ENCODE data around the gene C2CD2.

C2CD2 gene

GRCh38 chr21:41913230-41913629, 40.6 kb downstream of the C2CD2 start:
- no peak for DNase-seq (ENCODE audit: low read depth)

DNA sequence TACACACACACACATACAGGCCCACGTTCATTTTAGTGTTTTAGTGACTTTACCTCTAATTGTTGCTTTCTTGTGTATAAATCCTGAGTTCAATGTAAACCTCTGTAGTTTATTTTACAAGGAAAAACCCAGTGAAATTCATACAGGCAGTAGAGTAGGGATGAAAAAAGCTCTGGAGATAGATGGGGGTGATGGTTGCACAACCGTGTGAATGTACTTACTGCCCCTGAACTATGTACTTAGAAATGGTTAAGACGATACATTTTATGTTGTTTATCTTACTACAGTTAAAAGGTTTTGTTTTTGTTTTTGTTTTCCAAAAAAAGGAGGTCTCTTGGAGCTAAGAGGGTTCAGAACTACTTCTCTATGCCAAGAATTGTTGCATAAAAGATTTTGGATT, 45.0 kb downstream of the C2CD2 start:
- DNase-seq (ENCODE audit: low read depth), result no peak

- no peak for DNase-seq (ENCODE audit: low read depth)
Observed at GRCh38 chr21:41907496-41908258, 46.1 kb downstream of the C2CD2 start.

- no peak for DNase-seq (ENCODE audit: low read depth)
Observed at GRCh38 chr21:41906770-41907169, 47.0 kb downstream of the C2CD2 start.

DNA sequence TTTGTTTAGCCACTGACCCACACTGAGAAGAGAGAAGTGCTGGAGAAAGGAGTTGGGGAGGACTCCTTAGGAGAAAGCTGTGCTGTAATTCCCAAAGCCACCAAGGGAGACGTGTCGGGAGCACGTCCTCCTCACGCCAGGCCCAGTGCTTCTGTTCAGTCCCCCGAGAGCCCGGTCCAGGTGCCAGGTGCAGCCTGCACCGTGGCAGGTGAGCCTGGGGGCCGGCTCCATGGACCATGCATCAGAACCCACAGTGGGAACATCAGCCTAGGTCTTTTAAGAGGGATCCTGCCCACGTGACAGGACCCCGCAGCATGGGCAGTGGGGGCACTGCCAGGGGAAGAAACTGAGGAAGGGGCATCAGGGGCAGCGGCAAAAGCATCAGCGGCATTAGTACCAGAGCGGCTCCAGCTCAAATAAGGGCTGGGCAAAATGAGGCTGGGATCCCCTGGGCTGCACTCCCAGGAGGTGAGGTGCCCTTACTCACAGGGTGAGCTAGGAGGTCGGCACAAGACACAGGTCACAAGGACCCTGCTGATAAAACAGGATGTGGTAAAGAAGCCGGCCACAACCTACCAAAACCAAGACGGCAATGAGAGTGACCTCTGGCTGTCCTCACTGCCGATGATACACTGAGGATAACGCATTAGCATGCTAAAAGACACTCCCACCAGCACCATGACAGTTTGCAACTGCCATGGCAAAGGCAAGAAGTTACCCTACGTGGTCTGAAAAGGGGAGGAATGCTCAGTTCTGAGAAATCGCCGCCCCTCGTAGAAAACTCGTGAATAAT, 50.1 kb downstream of the C2CD2 start:
- DNase-seq (ENCODE audit: low read depth), result no peak

GRCh38 chr21:41902946-41903345, 50.9 kb downstream of the C2CD2 start:
- DNase-seq (ENCODE audit: low read depth), result no peak

GRCh38 chr21:41901782-41902181, 52.0 kb downstream of the C2CD2 start:
- no peak for DNase-seq (ENCODE audit: low read depth)

GRCh38 chr21:41901099-41901498, 52.7 kb downstream of the C2CD2 start:
- no peak for DNase-seq (ENCODE audit: low read depth)

- no peak for DNase-seq (ENCODE audit: low read depth)
Observed at GRCh38 chr21:41900401-41900800, 53.4 kb downstream of the C2CD2 start.

DNA sequence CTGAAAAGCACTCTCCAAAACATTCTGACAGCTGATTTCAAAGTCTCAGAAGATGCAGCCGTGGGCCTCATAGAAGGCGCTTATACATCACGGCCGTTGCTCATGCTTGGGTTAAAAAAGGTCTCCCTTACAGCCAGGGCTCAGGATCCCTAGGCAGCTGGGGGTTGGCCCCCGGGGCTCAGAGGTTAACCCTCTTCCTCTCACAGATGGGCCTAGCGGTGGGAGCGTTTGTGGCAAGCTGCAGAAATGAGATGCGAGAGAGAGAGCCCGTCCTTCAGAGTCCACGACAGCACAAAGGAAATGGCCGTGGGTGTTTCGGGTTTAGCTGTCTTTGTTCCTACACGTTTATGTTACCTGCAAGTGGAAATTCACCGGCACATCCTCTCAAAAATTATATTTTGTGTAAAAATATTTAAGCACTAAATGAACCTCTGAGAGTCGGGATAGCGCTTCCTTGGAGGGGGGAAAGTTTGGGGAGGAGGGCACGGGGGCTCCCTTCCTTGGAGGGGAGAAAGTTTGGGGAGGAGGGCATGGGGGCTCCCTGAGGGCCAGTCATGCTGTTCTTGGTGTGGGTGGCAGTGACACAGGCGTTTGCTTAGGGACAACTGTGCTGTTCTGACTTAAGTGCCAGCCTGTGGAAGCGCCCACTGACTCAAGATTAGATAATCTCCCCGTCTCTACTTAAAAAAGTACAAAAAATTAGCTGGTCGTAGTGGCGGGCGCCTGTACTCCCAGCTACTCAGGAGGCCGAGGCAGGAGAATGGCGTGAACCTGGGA, 54.2 kb downstream of the C2CD2 start:
- peak; percentile 38 for DNase-seq (ENCODE audit: low read depth)

- DNase-seq (ENCODE audit: low read depth), result no peak
Observed at GRCh38 chr21:41898998-41899397, 54.8 kb downstream of the C2CD2 start.

GRCh38 chr21:41897700-41898099, 56.1 kb downstream of the C2CD2 start:
- no peak for DNase-seq (ENCODE audit: low read depth)

- no peak for DNase-seq (ENCODE audit: low read depth)
Observed at GRCh38 chr21:41897047-41897669, 56.7 kb downstream of the C2CD2 start.

DNA sequence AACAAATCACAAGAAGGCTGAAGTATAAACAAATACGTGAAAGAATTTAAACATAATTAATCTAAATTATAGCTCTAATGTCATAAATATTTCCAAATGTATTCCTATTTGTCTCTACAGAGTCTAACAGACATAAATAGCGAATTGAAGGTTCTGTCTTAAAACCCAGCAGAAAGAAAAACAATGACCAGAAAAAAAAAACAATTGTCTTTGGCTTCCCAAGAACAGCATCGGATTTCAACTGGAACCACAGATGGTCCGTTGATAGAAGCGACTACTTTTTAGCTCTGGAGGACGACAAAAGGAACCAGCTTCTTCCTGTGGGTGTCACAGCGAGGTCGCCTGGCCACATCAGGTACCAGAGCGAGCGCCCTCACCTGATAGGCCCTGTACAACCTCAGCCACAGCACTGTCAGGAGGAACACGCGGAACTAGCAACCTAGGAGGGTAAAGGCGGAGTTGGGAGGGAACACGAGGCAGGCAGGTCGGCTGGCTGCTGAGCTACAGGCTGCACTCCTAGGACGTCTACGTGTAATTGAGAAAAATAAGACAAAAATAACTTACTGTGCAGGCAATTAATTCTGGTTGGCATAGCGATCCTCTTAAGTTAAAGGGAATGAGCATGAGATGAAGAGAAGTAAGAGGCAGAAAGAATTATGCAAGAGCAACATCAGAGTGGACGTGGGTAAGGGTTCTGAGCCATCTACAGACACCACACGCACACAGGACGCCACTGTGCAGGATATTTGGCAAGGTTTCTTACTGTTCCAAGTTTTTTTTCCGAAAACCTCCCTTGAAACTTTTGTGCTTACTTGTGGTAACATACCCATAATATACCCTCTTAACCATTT, 58.0 kb downstream of the C2CD2 start:
- no peak for DNase-seq (ENCODE audit: low read depth)

DNA sequence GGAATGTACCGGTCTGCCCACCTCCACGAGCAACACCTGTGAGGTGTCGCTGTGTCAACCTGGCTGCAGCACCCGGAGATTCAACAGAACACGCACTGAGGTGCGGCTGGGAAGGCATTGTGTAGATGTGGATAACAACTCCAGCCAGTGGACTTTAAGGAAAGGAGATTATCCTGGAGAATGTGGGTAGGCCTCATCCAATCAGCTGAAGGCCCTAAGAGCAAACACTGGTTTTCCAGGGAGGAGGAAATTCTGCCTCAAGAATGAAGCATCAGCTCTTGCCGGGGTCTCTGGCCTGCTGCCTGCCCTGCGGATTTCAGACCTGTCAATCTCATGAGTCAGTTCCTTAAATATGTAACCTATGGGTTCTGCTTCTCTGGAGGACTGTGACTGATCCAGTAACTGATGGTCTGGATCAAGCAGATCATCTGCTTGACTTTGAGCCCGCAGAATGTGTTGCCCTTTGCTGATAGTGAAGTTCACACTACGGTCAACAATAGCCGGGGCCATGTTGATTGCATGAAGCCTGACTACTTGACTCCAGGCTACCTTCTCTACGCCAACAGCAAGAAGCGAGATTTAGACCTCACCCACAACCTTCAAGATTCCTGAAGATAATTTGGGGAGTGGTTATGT, 58.8 kb downstream of the C2CD2 start:
- no peak for DNase-seq (ENCODE audit: low read depth)

DNA sequence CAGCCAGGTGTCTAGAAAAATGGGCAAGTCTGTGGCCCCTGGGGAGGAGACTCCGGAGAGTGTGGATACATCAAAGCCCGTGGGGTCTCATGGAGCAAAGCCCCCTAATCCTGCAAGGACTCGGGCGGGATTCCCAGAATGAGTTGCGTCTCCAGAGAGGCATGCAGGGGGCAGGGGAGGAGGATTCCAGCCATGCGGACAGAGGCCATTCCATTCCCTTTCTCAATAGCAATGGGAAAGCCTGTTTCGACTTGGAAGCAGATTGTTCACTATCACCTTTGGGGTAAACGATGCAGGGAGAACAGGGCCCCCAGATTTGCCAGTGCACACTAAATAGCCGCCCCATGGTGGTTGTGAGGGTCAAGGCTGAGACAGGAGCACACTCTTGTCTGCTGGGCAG, 59.3 kb downstream of the C2CD2 start:
- DNase-seq (ENCODE audit: low read depth), result no peak

GRCh38 chr21:41892726-41893125, 61.1 kb downstream of the C2CD2 start:
- no peak for DNase-seq (ENCODE audit: low read depth)

GRCh38 chr21:41891132-41891531, 62.7 kb downstream of the C2CD2 start:
- DNase-seq (ENCODE audit: low read depth), result no peak

GRCh38 chr21:41890355-41890754, 63.5 kb downstream of the C2CD2 start:
- no peak for DNase-seq (ENCODE audit: low read depth)

DNA sequence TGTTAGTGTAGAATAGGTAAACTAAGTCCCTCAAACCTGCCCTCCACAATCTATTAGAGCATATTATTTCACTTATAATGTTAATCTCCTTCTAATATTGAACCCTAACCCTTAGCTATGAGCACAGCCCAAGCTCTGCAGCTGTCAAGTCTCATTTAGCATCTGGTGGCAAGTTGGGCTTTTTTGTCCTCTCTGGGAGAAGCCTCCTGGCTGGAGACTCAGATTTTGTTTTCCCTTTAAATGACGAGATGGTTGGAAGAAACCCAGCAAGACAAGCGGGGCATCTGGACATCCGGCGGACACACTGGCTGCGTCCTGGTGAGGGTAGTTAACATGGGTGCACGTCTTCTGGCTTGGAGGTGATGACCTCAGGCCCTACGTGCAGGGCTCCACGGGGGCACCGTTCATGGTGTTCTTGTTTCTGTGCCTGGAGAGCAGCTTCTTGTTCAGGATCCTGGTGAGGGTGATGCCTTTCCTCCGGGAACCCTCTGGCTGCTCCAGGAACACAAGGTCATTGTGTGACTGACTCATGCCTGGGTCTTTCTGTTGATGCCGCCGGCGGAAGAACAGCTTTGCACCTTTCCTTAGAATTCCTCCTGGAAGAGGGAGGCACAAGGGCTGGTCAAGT, 65.0 kb downstream of the C2CD2 start:
- DNase-seq (ENCODE audit: low read depth), result no peak
